Measurements from ENCODE around the gene BMP6.
A peak's percentile ranks its signal among the peaks of the same experiment; 100 is the strongest.

DNA sequence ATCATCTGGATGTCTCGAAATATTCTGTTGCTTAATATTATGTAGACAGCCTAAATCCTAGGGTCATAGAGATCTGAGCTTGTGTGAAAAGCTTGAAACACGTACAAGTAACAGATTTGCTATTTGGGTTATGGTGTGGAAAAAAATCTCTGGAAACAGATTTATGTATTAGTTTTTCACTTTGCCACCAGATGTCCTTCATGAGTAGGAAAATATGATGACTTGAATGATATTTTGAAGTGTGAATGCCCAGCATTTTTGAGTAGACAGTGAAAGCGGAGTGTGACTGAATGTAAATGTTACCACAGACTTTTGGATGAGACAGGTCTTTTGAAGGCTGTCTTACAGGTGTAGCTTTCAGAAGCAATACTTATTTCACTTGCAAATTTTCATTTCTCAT lies 4.2 kb upstream of the BMP6 start:
- TF ChIP-seq, protein P1, sequence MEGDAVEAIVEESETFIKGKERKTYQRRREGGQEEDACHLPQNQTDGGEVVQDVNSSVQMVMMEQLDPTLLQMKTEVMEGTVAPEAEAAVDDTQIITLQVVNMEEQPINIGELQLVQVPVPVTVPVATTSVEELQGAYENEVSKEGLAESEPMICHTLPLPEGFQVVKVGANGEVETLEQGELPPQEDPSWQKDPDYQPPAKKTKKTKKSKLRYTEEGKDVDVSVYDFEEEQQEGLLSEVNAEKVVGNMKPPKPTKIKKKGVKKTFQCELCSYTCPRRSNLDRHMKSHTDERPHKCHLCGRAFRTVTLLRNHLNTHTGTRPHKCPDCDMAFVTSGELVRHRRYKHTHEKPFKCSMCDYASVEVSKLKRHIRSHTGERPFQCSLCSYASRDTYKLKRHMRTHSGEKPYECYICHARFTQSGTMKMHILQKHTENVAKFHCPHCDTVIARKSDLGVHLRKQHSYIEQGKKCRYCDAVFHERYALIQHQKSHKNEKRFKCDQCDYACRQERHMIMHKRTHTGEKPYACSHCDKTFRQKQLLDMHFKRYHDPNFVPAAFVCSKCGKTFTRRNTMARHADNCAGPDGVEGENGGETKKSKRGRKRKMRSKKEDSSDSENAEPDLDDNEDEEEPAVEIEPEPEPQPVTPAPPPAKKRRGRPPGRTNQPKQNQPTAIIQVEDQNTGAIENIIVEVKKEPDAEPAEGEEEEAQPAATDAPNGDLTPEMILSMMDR (conservative IDR thresholded peaks at IDR 0.05; ENCODE audit: low read depth, low read length): peak; percentile 45
- TF ChIP-seq FOS (IDR thresholded peaks at IDR 0.05; ENCODE audit: low read depth, low read length): no peak
- no peak for TF ChIP-seq RFX5 (IDR thresholded peaks at IDR 0.05; ENCODE audit: low read depth, low read length)
- no peak for TF ChIP-seq NFE2L2 (IDR thresholded peaks at IDR 0.05; ENCODE audit: low read depth, low read length)
- TF ChIP-seq RCOR1 (IDR thresholded peaks at IDR 0.05; ENCODE audit: insufficient replicate concordance, low read length): no peak
- TF ChIP-seq CEBPB (IDR thresholded peaks at IDR 0.05; ENCODE audit: low read depth, low read length): no peak
- no peak for TF ChIP-seq POLR2A (IDR thresholded peaks at IDR 0.05; ENCODE audit: low read depth, low read length)
- TF ChIP-seq, protein P2, sequence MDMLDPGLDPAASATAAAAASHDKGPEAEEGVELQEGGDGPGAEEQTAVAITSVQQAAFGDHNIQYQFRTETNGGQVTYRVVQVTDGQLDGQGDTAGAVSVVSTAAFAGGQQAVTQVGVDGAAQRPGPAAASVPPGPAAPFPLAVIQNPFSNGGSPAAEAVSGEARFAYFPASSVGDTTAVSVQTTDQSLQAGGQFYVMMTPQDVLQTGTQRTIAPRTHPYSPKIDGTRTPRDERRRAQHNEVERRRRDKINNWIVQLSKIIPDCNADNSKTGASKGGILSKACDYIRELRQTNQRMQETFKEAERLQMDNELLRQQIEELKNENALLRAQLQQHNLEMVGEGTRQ (IDR thresholded peaks at IDR 0.05; ENCODE audit: low read depth, low read length): no peak
- peak; percentile 52 for TF ChIP-seq SMC3 (IDR thresholded peaks at IDR 0.05; ENCODE audit: low read depth, low read length)
- TF ChIP-seq RAD21 (IDR thresholded peaks at IDR 0.05; ENCODE audit: low read length): peak; percentile 51
- TF ChIP-seq BHLHE40 (IDR thresholded peaks at IDR 0.05; ENCODE audit: low read depth, low read length): no peak
- no peak for TF ChIP-seq MXI1 (IDR thresholded peaks at IDR 0.05; ENCODE audit: borderline replicate concordance, low read depth, low read length)
- TF ChIP-seq, protein P3, sequence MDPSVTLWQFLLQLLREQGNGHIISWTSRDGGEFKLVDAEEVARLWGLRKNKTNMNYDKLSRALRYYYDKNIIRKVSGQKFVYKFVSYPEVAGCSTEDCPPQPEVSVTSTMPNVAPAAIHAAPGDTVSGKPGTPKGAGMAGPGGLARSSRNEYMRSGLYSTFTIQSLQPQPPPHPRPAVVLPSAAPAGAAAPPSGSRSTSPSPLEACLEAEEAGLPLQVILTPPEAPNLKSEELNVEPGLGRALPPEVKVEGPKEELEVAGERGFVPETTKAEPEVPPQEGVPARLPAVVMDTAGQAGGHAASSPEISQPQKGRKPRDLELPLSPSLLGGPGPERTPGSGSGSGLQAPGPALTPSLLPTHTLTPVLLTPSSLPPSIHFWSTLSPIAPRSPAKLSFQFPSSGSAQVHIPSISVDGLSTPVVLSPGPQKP (IDR thresholded peaks at IDR 0.05; ENCODE audit: borderline replicate concordance, low read depth, low read length): no peak
- TF ChIP-seq MAFK (IDR thresholded peaks at IDR 0.05; ENCODE audit: low read depth, low read length): 0 out of 2 replicates have a peak, but pooled peaks have one; percentile 6
